Measurements from ENCODE around the gene JDP2.

DNA sequence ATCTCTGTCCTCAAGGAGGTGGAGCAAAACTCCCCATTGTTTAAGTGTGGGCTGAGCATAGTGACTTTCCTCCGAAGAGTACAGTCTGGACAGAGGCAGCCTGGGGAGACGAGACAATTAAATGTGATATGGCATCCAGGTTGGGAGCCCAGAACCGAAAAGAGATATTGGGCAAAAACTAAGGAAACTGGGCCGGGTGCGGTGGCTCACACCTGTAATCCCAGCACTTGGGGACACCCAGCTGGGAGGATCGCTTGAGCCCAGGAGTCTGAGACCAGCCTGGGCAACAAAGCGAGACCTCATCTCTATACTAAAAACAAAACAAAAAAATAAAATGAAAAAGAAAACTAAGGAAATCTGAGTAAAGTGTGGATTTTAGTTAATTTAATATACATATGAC, 35.9 kb upstream of the JDP2 start:
- TF ChIP-seq ZNF184 (tag by site-specific recombination; IDR thresholded peaks at IDR 0.05) (no peak), ZSCAN16 (tag by site-specific recombination; IDR thresholded peaks at IDR 0.05) (no peak), ZFP3 (tag by site-specific recombination; IDR thresholded peaks at IDR 0.05; ENCODE audit: low read depth) (no peak)

All from HEK293 (cell line).